Endothelial cell of umbilical vein (primary cell): Measurements from ENCODE around the gene C19orf73. TPM values are rescaled to one million over a fixed set of nuclear protein-coding genes. Genes with fewer than 3 reads are reported as not detected.
A peak's percentile ranks its signal among the peaks of the same experiment; 100 is the strongest.
"Not testable (repeated sequence)": the region's sequence is repeated elsewhere in the genome, so short reads cannot be mapped to it uniquely, and the experiment has no call there.

Experiments used
- BruUV-seq: library from RNA; stranded (reverse); fragments of 400-500 nt; replicated peaks from 2 replicates; lab custom pipeline; 2021; lab: Mats Ljungman, UMichigan
- CTCF ChIA-PET: fragments of 300-600, 350-600 bp; sonication (Branson Sonifier 250); formaldehyde crosslinking; loops from one replicate; lab custom pipeline; 2021; ENCODE audit warnings: antibody characterized with exemption, inconsistent platforms; lab: Charles Lee
- POLR2A ChIA-PET: fragments of 300-600, 350-600 bp; sonication (Branson Sonifier 250); formaldehyde crosslinking; loops from one replicate; lab custom pipeline; 2021; ENCODE audit warnings: antibody characterized with exemption, inconsistent platforms; lab: Charles Lee
- DNase-seq: peaks from one replicate; pipeline ENCODE4 v3.0.0-alpha.2; 2011; ENCODE audit warnings: low read depth, low spot score
- FAIRE-seq: peaks from 2 replicates; lab custom pipeline; 2011; peaks lifted over from hg19 to GRCh38; lab: Jason Lieb, UNC
- H2AFZ ChIP-seq: 2 replicates; pipeline ENCODE4 v1.6.0; 2012; ENCODE audit warnings: low read depth, low read length, control low read depth, inconsistent platforms
- H3K27ac ChIP-seq: 2 replicates; pipeline ENCODE4 v1.5.1; 2011; ENCODE audit warnings: low read depth, mild to moderate bottlenecking, control low read depth, low read length, moderate library complexity; ENCODE audit not compliant: insufficient read depth
- H3K27me3 ChIP-seq, 2 experiments: 2 replicates each; pipeline versions ENCODE4 v1.6.0 to v1.6.1; 2011; ENCODE audit warnings: low read length in 2 of 2, mixed read lengths in 1 of 2; ENCODE audit not compliant: control insufficient read depth in 2 of 2, insufficient read depth in 2 of 2
- H3K36me3 ChIP-seq, 2 experiments: 2 replicates in 1 of 2; 3 replicates in 1 of 2; pipeline ENCODE4 v1.5.1; 2011; ENCODE audit warnings: low read length in 2 of 2, mild to moderate bottlenecking in 1 of 2, moderate library complexity in 1 of 2; ENCODE audit not compliant: control insufficient read depth in 2 of 2, insufficient read depth in 2 of 2; ENCODE audit errors: extremely low read depth in 1 of 2
- H3K4me1 ChIP-seq: 3 replicates; pipeline ENCODE4 v1.5.1; 2011; ENCODE audit warnings: mild to moderate bottlenecking, low read length; ENCODE audit not compliant: control insufficient read depth, insufficient read depth; ENCODE audit errors: extremely low read depth
- H3K4me2 ChIP-seq: 2 replicates; pipeline ENCODE4 v1.6.1; 2011; ENCODE audit warnings: low read length, control low read depth, mixed read lengths; ENCODE audit not compliant: insufficient read depth
- H3K4me3 ChIP-seq, 3 experiments: fragments of 200-600 bp in 1 of 3; sonication (generic), shearing (Covaris generic) in 1 of 3; replicated peaks in 1 of 3; 2 replicates each; pipeline ENCODE4 v1.5.1; 2011 to 2016; ENCODE audit warnings: control low read depth in 3 of 3, low read length in 3 of 3, mild to moderate bottlenecking in 2 of 3, inconsistent platforms in 1 of 3, low read depth in 1 of 3, moderate library complexity in 1 of 3; ENCODE audit not compliant: insufficient read depth in 1 of 3
- H3K79me2 ChIP-seq: 2 replicates; pipeline ENCODE4 v1.6.0; 2012; ENCODE audit warnings: low read length, inconsistent platforms; ENCODE audit not compliant: control insufficient read depth, insufficient read depth
- H3K9ac ChIP-seq: replicated peaks from 2 replicates; pipeline ENCODE3; 2011; ENCODE audit warnings: low read length, control low read depth; ENCODE audit not compliant: insufficient read depth; ENCODE audit errors: extremely low read depth
- H3K9me1 ChIP-seq: replicated peaks from 3 replicates; pipeline ENCODE4 v1.6.0; 2011; ENCODE audit warnings: mild to moderate bottlenecking, low read length; ENCODE audit not compliant: control insufficient read depth, insufficient read depth; ENCODE audit errors: extremely low read depth
- H3K9me3 ChIP-seq: replicated peaks from 2 replicates; pipeline ENCODE4 v1.5.1; 2012; ENCODE audit warnings: low read length, inconsistent platforms; ENCODE audit not compliant: control insufficient read depth, insufficient read depth
- H4K20me1 ChIP-seq: replicated peaks from 2 replicates; pipeline ENCODE3; 2011; ENCODE audit warnings: mild to moderate bottlenecking, low read length; ENCODE audit not compliant: control insufficient read depth, insufficient read depth; ENCODE audit errors: extremely low read depth
- EZH2 ChIP-seq: IDR thresholded peaks from 2 replicates; pipeline ENCODE4 v1.6.1; 2012; ENCODE audit warnings: borderline replicate concordance, low read depth, mild to moderate bottlenecking, moderate library complexity, low read length, inconsistent platforms; ENCODE audit not compliant: severe bottlenecking
- FOS ChIP-seq: IDR thresholded peaks from 2 replicates; pipeline ENCODE4 v1.6.1; 2011; ENCODE audit warnings: mild to moderate bottlenecking, low read length, moderate library complexity, borderline replicate concordance; ENCODE audit not compliant: insufficient read depth
- GATA2 ChIP-seq: IDR thresholded peaks from 2 replicates; pipeline ENCODE4 v1.7.0; 2011; ENCODE audit warnings: low read depth, mild to moderate bottlenecking, moderate library complexity, mixed read lengths, low read length; ENCODE audit not compliant: insufficient read length, insufficient read depth
- JUN ChIP-seq: IDR thresholded peaks from 2 replicates; pipeline ENCODE4 v1.6.1; 2011; ENCODE audit warnings: borderline replicate concordance, low read depth; ENCODE audit not compliant: insufficient read length, insufficient read depth
- MYC ChIP-seq: IDR thresholded peaks from one replicate; pipeline ENCODE4 v1.6.1; 2011; ENCODE audit warnings: mild to moderate bottlenecking, low read depth, low read length
- POLR2A ChIP-seq: IDR thresholded peaks from 2 replicates; pipeline ENCODE4 v1.6.1; 2012; ENCODE audit warnings: low read depth, mild to moderate bottlenecking, control low read depth, low read length
- POLR2AphosphoS5 ChIP-seq: IDR thresholded peaks from 2 replicates; pipeline ENCODE4 v1.6.1; 2012; ENCODE audit warnings: low read depth, mild to moderate bottlenecking, control low read depth, low read length, moderate library complexity; ENCODE audit not compliant: insufficient read depth
- dilution Hi-C: fragments of 300-500 bp; cut with MboI; formaldehyde crosslinking; loops from one replicate; pipeline ENCODE4 v1.15.0; 2019; ENCODE audit warnings: low sequenced_read_pairs; ENCODE audit not compliant: extremely low pct_ligation_motif_present
- intact Hi-C: fragments of 100-400 bp; cut with micrococcal nuclease; formaldehyde crosslinking; loops from one replicate; pipeline ENCODE4 v1.10.0; 2022
- polyA plus RNA-seq, 4 experiments: library from polyadenylated mRNA; depleted of rRNA in 3 of 4; stranded (reverse) in 3 of 4; unstranded in 1 of 4; fragments of >200 nt; gene quantifications; 2 replicates each; pipeline versions ENCODE4 v1.2.1 to v1.2.3, GENCODE V29; 2011 to 2012; ENCODE audit warnings: missing spikeins in 1 of 4
- total RNA-seq: library from RNA; stranded (reverse); gene quantifications from 2 replicates; pipeline ENCODE4 v1.2.3, GENCODE V29; 2021
- TF ChIP-seq, protein P1 (sequence below), 2 donors: IDR thresholded peaks; 1 replicate in 1 of 2; 2 replicates in 1 of 2; pipeline ENCODE4 v1.5.1; 2011; ENCODE audit warnings: low read length in 2 of 2, mild to moderate bottlenecking in 2 of 2, moderate library complexity in 2 of 2, control low read depth in 1 of 2, inconsistent platforms in 1 of 2, low read depth in 1 of 2; ENCODE audit not compliant: insufficient read depth in 1 of 2; ENCODE audit errors: extremely low read depth in 1 of 2
- TF ChIP-seq, protein P2 (sequence below): IDR thresholded peaks from 2 replicates; pipeline ENCODE4 v1.6.1; 2011; ENCODE audit not compliant: insufficient read depth, insufficient read length

The C19orf73 gene
- total and polyA plus RNA-seq, 2 donors (not counting 3 experiments of a cell fraction or from before 2014, with no cell fraction given), result 1.8 TPM; not detected in 1

DNA sequence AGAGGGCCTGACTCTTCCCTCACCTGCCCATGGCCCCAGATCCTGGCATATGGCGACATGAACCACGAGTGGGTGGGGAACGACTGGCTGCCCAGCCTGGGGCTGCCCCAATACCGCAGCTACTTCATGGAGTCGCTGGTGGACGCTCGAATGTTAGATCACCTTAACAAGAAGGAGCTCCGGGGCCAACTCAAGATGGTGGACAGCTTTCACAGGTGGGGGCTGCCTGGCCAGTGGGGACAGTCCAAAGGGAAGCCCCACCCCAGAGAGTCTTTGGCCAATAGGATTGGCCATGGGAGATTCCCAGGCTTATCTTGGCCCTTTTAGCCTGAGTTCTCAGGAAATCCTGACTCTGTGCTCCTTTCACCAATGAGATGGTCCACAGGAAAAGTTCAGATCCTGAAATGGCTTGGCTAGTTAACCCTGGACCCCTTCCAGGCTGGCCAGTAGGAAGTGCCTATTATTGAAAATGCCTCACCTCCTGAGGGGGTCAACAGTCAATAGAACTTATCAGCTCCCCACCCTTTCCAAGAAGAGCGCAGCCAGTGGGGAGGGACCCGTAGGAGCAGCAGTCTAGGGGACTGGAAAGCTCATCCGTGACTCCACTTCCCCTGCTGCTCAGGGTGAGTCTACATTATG lies 29.2 kb upstream of the C19orf73 start:
- H2AFZ ChIP-seq, result peak overlapping the region; percentile 20
- peak; percentile 76 for FAIRE-seq
- no peaks in the 10 kb centered on the region for H3K9me1 ChIP-seq
- H3K27me3 ChIP-seq, result peaks cover 2 to 5% of the 10 kb centered on the region in 2 experiments
- no peak overlapping the region for H3K4me2 ChIP-seq
- ChIA-PET POLR2A (interaction anchor here (1.1 kb wide), 1 partner anchor 50 kb away, joined by 3 read pairs; no protein-coding TSS in a partner anchor), CTCF (interaction anchor here (1.0 to 5.1 kb wide), 9 partner anchors 9 to 148 kb away, joined by 3 to 56 read pairs (median 5); partner anchors contain the start of gene LIN7B)
- BruUV-seq, result no TSS peak
- H3K27ac ChIP-seq, result no peak overlapping the region
- H4K20me1 ChIP-seq, result no peaks in the 10 kb centered on the region
- dilution Hi-C loops, result no loop called here
- H3K4me1 ChIP-seq, result peaks cover 28% of the 10 kb centered on the region
- no peaks in the 10 kb centered on the region for H3K36me3 ChIP-seq
- DNase-seq, result peak; percentile 50
- no peaks in the 10 kb centered on the region for H3K79me2 ChIP-seq
- H3K4me3 ChIP-seq, result no peak overlapping the region
- H3K9me3 ChIP-seq, result no peaks in the 10 kb centered on the region
- intact Hi-C loops, result no loop called here
- no peak overlapping the region for H3K9ac ChIP-seq
- TF ChIP-seq, protein P1, sequence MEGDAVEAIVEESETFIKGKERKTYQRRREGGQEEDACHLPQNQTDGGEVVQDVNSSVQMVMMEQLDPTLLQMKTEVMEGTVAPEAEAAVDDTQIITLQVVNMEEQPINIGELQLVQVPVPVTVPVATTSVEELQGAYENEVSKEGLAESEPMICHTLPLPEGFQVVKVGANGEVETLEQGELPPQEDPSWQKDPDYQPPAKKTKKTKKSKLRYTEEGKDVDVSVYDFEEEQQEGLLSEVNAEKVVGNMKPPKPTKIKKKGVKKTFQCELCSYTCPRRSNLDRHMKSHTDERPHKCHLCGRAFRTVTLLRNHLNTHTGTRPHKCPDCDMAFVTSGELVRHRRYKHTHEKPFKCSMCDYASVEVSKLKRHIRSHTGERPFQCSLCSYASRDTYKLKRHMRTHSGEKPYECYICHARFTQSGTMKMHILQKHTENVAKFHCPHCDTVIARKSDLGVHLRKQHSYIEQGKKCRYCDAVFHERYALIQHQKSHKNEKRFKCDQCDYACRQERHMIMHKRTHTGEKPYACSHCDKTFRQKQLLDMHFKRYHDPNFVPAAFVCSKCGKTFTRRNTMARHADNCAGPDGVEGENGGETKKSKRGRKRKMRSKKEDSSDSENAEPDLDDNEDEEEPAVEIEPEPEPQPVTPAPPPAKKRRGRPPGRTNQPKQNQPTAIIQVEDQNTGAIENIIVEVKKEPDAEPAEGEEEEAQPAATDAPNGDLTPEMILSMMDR (IDR thresholded peaks at IDR 0.05; ENCODE audit: extremely low read depth in 1 of 2, insufficient read depth in 1 of 2, low read depth in 1 of 2, low read length in 2 of 2), result no peak
- no peak for TF ChIP-seq GATA2
- TF ChIP-seq, protein P2, sequence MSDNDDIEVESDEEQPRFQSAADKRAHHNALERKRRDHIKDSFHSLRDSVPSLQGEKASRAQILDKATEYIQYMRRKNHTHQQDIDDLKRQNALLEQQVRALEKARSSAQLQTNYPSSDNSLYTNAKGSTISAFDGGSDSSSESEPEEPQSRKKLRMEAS, result no peak
- TF ChIP-seq POLR2A, result no peak
- no peak for TF ChIP-seq POLR2AphosphoS5
- TF ChIP-seq FOS, result no peak
- TF ChIP-seq MYC, result no peak
- TF ChIP-seq EZH2, result no peak
- TF ChIP-seq JUN, result no peak

DNA sequence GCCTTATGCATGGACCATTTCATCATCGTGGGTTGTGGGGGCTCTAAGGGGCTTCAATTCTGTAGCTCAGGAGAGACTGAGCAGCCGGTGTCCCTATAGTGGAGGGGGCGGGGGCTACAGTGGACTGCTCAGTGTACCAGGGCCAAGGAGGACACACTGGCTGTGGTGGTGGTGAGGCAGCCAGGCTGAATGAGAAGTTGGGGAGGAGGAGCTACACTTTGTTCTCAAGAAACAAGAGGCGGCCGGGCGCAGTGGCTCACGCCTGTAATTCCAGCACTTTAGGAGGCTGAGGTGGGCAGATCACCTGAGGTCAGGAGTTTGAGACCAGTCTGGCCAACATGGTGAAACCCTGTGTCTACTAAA lies 27.4 kb upstream of the C19orf73 start:
- H3K27ac ChIP-seq, dilution Hi-C loops, H4K20me1 ChIP-seq, H3K36me3 ChIP-seq, H3K9me1 ChIP-seq, FAIRE-seq, H3K4me3 ChIP-seq, H3K27me3 ChIP-seq, H3K9ac ChIP-seq, BruUV-seq, H3K4me2 ChIP-seq, H3K9me3 ChIP-seq, H3K79me2 ChIP-seq, DNase-seq: not testable (repeated sequence)
- Histone ChIP-seq H3K4me1 (peaks cover 28% of the 10 kb centered on the region), H2AFZ (peak overlapping the region; percentile 59)
- ChIA-PET CTCF (interaction anchor here (0.6 to 5.1 kb wide), 22 partner anchors 9 to 147 kb away, joined by 3 to 56 read pairs (median 6); partner anchors contain the start of genes HRC, LIN7B, PPFIA3 and TRPM4), POLR2A (interaction anchor here (0.7 kb wide), 1 partner anchor 51 kb away, joined by 4 read pairs; no protein-coding TSS in a partner anchor)
- intact Hi-C loops, result loop anchor here (1.0 kb wide), 1 partner anchor 72 kb away; no protein-coding TSS in a partner anchor
